HFFc6 (cell line): ENCODE measurements around the gene APOL4. TPM values are rescaled to one million over a fixed set of nuclear protein-coding genes. Genes with fewer than 3 reads are reported as not detected.
"Not testable (repeated sequence)": the region's sequence is repeated elsewhere in the genome, so short reads cannot be mapped to it uniquely, and the experiment has no call there.

Experiments
- DNase-seq: peaks from one replicate; pipeline ENCODE4 v3.0.0-alpha.2; 2018
- H3K27ac Mint-ChIP-seq: 2 replicates; pipeline ENCODE4 v1.8.0; 2020; ENCODE audit warnings: mild to moderate bottlenecking, mixed read lengths
- H3K27me3 Mint-ChIP-seq: 2 replicates; pipeline ENCODE4 v1.8.0; 2021; ENCODE audit warnings: mild to moderate bottlenecking, moderate library complexity, mixed read lengths; ENCODE audit not compliant: insufficient read depth
- H3K36me3 Mint-ChIP-seq: 2 replicates; pipeline ENCODE4 v1.8.0; 2021; ENCODE audit warnings: low read depth, mixed read lengths
- H3K4me1 Mint-ChIP-seq: 2 replicates; pipeline ENCODE4 v1.8.0; 2020; ENCODE audit warnings: low read depth, mixed read lengths
- H3K4me3 Mint-ChIP-seq: 2 replicates; pipeline ENCODE4 v1.8.0; 2020; ENCODE audit warnings: mild to moderate bottlenecking, moderate library complexity, mixed read lengths
- H3K9me3 Mint-ChIP-seq: 2 replicates; pipeline ENCODE4 v1.8.0; 2020; ENCODE audit warnings: mild to moderate bottlenecking, mixed read lengths
- total RNA-seq, 6 experiments: library from RNA; stranded (reverse); fragmentation: NEBNext Ultra II Directional; extraction: Animal tissue kit (Norgen Biotek cat#: 25700); gene quantifications; 2 replicates in 1 of 6; 3 replicates in 5 of 6; pipeline ENCODE4 v1.2.3, GENCODE V29; 2021
- TF ChIP-seq, protein P1 (sequence below): fragments of 200-600 bp; sonication (generic); IDR thresholded peaks from 2 replicates; pipeline ENCODE4 v1.5.0; 2021; ENCODE audit warnings: antibody characterized with exemption, mild to moderate bottlenecking

APOL4 gene
- total RNA-seq, 6 experiments from 2014 or later = not detected

DNA sequence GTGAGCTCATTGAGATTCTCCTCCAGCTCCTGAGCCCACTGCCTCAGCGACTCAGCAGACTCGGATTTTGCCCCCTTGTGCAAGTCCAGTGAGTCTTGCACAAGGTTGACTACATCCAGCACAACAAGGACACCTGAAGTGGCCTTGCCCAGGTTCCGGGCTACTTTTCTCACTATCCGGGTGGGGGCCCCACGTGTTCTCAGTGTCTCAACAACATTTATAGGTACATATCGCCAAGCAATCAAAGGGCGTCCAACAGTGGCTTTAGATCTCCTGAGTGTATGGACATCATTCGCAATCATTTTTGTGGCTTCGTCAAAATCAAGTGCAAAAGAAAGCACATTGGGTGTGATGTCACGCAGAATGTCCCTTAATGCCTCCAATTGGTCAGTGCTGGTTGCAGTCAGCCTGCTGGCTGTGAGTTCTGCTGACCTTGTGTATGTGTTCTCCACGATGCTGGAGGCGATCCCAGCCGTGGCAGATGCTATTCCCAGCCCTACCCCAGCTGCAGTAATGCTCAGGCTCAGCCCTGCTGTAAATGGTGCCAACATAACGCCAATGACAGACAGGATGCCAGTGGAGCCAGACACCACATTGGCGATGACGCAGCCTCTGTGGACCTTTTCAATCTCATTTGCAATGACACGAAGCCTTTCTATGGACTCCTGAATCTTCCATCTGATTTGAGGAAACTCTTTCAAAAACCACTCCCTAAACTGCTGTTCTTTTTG is 10.3 kb downstream of the APOL4 start:
- Mint-ChIP-seq H3K4me1 (peaks cover 17% of the 10 kb centered on the region), H3K36me3 (no peaks in the 10 kb centered on the region), H3K9me3 (no peaks in the 10 kb centered on the region), H3K4me3 (no peak overlapping the region), H3K27me3 (peaks cover 32% of the 10 kb centered on the region), H3K27ac (no peak overlapping the region)
- TF ChIP-seq, protein P1, sequence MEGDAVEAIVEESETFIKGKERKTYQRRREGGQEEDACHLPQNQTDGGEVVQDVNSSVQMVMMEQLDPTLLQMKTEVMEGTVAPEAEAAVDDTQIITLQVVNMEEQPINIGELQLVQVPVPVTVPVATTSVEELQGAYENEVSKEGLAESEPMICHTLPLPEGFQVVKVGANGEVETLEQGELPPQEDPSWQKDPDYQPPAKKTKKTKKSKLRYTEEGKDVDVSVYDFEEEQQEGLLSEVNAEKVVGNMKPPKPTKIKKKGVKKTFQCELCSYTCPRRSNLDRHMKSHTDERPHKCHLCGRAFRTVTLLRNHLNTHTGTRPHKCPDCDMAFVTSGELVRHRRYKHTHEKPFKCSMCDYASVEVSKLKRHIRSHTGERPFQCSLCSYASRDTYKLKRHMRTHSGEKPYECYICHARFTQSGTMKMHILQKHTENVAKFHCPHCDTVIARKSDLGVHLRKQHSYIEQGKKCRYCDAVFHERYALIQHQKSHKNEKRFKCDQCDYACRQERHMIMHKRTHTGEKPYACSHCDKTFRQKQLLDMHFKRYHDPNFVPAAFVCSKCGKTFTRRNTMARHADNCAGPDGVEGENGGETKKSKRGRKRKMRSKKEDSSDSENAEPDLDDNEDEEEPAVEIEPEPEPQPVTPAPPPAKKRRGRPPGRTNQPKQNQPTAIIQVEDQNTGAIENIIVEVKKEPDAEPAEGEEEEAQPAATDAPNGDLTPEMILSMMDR = no peak
- peak; percentile 74 for DNase-seq

DNA sequence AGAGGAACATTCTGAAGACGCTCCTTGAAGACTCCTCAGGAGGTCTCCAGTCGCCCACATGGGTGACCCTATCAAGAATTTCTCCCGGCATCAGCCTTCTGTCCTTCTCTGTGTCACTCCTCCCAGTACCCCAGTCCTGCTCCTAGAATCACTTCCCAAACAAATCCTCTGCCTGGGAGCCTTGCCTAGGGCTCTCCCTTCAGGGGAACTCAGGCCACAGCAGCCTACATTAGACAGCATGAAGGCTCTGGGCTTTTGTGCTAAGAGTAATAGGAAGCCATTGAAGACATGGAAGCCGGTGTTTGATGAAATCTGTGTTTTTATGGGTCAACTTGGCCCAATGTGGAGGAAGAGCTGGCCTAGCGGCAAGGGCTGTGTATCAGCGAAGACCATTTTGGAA is 13.7 kb downstream of the APOL4 start:
- not testable (repeated sequence) for H3K27ac Mint-ChIP-seq, H3K36me3 Mint-ChIP-seq, H3K4me3 Mint-ChIP-seq, H3K9me3 Mint-ChIP-seq, H3K4me1 Mint-ChIP-seq, DNase-seq
- H3K27me3 Mint-ChIP-seq = peaks cover 33% of the 10 kb centered on the region

DNA sequence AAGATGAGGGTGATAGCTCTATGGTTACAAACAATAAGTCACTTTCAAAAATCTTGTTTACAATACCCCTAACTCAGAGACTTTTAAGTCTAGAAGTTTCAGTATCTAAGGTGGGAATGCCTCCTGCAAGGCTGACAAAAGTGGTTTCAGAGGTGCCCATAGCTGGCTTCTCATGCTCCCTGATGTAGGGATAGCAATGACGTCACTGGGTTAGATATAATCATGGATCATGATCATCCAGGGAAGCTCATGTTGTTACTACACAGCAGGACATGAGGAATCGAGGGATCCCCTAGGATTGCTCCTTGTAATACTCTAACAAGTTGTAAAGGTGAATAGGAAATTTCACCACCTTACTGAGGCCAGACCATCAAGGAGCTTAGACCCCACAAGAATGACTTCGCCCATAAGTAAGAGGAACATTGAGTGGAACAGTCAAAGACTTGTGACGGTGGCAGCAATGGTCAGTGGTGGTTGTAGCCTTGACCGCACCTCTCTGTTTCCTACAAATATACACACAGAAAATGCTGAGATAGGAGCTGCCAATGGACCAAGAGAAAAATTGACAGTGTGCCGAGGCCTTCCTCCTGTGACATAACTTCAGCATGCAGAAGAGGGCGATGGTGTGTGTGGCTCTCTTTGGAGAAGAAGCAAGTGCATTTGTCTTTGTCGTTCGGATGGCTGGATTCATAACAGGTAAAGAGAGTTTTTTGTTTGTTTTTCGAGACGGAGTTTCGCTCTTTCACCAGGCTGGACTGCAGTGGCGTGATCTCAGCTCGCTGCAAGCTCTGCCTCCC is 15.6 kb downstream of the APOL4 start:
- TF ChIP-seq, protein P1 = no peak
- no peak for DNase-seq
- Mint-ChIP-seq H3K9me3 (no peaks in the 10 kb centered on the region), H3K27me3 (peaks cover 38% of the 10 kb centered on the region), H3K4me3 (no peak overlapping the region), H3K4me1 (peaks cover 1% of the 10 kb centered on the region; the same call in 1 of the 2 replicates), H3K36me3 (no peaks in the 10 kb centered on the region), H3K27ac (no peak overlapping the region)

DNA sequence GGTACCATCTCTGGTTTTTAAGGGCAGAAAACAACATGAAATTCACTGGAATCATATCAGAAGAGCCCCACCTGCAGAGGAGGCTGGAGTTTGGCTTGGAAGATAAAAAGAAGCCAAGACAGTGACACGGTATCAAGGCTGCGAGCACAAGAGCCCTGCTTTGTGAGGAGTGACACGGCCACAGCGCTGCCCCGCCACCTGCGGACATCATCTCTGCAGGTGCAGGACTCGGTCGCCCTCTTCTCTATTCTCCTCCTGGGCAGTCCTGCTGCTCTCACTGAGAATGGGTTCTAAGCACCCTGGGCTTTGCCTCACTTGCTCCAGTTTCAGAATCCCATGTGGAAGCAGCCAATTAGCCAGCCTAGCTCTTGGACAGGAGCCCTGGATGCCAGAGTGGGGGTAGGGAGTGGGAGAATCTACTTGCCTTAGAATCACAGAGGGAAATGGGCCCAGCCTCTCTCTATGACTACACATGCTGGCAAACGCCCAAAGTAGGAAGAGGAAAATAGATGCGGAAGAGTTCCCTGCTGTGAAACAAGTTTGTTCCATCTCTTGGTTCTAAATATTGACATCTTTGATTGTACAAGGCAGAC is 17.1 kb downstream of the APOL4 start:
- H3K36me3 Mint-ChIP-seq = no peaks in the 10 kb centered on the region
- H3K4me3 Mint-ChIP-seq = no peak overlapping the region
- no peaks in the 10 kb centered on the region for H3K4me1 Mint-ChIP-seq
- H3K27me3 Mint-ChIP-seq = peaks cover 33% of the 10 kb centered on the region
- H3K27ac Mint-ChIP-seq = no peak overlapping the region
- DNase-seq = no peak
- no peaks in the 10 kb centered on the region for H3K9me3 Mint-ChIP-seq
- TF ChIP-seq, protein P1 = no peak

DNA sequence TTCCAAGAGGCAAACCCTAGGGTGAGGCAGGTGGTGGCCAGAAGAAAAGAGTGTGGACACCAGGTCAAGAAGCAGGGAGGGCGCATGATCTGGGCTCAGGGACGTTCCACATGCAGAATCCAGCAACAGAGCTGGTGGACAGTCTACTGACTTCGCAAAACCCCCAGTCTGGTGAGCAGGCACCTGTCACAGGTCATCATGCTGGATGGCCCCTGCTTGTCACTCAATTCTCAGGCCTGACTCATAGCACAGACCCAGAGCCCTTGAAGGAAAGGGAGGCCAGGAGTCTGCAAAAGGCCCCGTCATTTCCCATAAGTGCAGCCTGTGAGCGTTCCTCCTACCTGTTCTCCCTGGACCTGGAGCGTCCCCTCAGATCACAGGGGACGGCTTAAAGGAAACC is 18.2 kb downstream of the APOL4 start:
- H3K36me3 Mint-ChIP-seq = no peaks in the 10 kb centered on the region
- H3K4me3 Mint-ChIP-seq = no peak overlapping the region
- H3K27ac Mint-ChIP-seq = no peak overlapping the region
- DNase-seq = no peak
- TF ChIP-seq, protein P1 = no peak
- no peaks in the 10 kb centered on the region for H3K9me3 Mint-ChIP-seq
- no peaks in the 10 kb centered on the region for H3K4me1 Mint-ChIP-seq
- H3K27me3 Mint-ChIP-seq = peaks cover 24% of the 10 kb centered on the region

DNA sequence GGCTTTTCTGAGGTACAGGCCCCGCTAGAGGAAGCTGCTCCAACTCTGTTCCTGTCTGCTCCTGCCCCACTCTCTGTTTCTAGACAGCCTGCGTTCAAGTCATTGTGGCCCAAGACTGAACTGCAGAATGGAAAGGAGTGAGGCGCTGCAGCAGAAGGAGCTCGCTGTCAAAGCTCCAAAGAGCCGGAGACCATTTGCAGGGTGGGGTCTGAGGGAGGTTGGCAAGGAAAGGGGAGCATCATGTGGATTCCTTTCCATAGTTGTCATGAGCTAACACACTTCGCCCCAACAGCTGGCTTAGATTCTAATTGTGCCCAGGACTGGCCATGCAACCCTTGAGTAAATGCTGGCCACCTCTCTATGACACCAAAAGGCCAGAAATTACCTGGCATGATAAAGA is 18.8 kb downstream of the APOL4 start:
- no peak overlapping the region for H3K27ac Mint-ChIP-seq
- H3K4me3 Mint-ChIP-seq = no peak overlapping the region
- no peaks in the 10 kb centered on the region for H3K9me3 Mint-ChIP-seq
- H3K4me1 Mint-ChIP-seq = no peaks in the 10 kb centered on the region
- H3K27me3 Mint-ChIP-seq = peaks cover 19% of the 10 kb centered on the region
- TF ChIP-seq, protein P1 = no peak
- H3K36me3 Mint-ChIP-seq = no peaks in the 10 kb centered on the region
- DNase-seq = no peak
